Stimulated activated CD4-positive, alpha-beta T cell treated with anti-CD3 and anti-CD28 coated beads, Interleukin-1b, Interleukin-23, amount 100 ng/mL, for 48 hours (primary cell): ENCODE measurements around the gene TUBE1.

Experiments used
- DNase-seq: peaks from one replicate; pipeline ENCODE4 v3.0.0-alpha.2; 2020

The TUBE1 gene

DNA sequence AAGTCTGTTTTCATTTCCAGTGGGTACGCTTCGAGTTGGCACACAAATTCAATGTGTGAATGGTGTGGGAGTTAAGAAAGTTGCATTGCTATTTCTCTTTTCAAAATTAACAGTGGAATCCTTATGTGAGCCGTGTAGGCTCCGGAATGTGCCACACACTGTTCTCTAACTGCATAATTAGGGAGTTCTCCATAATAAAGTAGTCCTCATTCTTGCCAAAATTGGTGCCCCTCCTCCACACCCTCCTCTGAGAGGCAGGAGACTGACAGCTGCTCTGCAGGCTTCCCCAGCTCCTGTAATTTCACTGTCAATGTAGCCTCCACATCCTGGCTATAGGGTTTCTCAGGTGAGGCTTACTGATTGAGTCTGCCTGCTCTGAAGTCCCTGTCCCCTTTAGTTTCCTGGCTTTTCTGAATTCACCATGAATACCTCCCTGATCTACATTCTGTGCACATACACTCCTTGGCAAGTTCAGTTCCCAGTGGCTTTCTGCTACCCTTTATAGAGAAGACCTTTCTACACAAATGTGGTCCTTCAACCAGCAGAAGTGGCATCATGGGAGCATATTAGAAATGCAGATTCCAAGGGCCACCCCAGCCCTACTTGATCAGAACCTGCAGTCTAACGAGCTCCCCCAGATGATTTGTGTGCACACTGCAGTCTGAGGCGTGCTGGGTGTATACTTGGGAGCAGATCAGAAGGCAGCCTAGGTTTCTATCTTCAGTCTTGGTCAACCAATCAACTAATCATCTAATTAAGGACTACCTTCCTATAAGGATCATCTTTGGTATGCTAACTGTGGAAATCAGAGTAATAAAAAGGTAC lies 53.3 kb downstream of the TUBE1 start:
- DNase-seq = no peak

DNA sequence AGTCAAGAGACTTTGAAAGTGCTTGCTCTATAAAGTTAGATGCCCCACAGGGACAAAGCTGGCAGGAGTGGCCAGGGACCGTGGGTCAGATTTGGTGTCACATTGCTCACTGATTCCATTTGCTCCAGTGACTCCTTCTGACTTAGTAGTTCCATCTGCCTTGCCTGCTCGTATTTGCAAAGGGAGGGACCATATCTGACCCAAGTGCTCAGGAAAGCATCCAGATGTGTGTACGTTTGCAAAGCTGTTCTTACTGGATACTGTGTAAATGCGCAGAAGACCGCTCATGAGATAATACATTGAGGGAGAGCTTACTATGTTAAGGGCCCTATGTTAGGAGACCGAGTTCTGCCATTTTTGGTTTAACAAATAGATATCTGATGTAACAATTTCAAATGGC lies 54.6 kb downstream of the TUBE1 start:
- no peak for DNase-seq

DNA sequence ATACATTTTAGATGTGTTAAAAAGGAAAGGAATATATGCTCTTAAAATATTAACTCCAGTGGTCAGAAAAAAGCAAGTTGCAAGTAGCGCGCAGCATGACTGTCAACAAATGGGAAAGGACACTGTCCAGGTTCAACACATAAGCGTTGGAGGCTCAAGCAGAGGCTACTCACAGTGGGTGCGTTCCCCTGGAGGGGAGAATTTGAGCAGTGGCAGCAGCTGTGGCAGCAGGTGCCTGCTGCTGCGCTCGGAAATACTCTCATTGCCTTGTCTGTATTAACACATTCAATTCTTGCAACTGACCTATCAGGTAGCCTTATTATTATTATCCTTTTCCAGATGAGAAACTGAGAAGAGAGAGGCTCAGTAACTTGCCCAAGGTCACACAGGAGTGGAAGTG lies 55.3 kb downstream of the TUBE1 start:
- DNase-seq = no peak

DNA sequence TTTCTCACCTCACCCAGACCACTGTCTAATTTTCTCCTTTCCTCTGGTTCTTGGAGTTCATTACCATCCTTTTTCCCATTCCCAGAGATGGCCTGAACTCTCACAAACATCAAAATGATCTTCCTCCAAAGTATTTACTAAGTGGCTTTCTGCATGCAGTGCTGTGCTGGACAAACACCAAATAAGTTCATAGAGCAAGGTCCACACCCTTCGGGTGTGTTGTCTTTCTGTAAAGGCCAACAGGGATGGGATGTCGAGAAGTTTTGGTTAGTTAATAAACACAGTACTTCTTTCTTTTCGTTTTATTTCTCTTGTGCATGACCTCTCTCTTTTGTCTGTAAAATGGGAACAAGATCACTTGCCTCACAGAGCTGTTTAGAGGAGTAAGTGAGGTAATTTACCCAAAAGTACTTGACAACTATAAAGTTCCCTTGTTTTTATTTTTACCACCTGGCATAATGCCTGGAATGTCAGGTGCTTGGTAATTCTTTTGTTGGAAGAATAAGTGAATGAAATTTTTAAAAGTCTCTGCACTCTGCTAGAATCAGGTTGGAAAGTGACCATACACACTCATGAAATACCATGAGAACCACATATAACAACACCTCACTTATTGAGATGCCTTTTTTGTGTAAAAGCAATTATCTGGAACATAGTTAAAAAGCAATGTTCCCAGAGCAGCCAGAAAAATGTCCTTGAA lies 56.2 kb downstream of the TUBE1 start:
- DNase-seq = no peak

DNA sequence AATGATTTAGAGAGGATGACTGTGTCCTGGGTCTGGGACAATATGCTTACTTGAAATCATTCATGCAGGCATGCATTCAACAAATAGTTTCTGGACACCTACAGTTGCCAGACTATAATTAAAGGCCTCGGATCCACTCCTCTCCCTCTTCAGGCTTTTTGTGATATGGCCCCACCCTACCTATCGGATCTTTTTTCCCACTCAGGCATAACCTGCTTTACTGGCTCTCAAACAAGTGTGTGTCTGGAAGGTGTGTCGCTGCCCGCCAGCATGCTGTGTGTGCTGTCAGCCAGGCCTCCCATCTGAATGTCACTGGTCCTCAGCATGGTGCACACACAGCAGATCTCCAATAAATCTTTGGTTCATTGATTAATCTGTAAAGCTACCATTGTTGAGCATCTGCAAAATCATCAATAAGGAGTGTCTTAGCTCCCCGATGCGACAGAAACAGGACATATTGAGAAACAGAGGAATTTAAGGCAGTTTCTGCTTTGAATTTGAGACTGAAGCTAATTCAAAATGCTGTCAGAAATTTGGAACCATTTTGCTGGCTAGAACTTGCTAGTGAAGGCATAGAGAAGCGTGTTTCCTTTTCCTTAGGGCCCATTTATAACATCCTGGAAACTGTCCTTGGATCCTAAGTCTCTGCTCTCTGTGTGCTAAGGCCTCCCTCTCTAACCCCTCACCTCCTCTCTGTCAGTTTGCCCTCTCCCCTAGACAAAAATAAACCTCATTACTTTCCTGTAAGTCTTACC lies 56.9 kb downstream of the TUBE1 start:
- no peak for DNase-seq

DNA sequence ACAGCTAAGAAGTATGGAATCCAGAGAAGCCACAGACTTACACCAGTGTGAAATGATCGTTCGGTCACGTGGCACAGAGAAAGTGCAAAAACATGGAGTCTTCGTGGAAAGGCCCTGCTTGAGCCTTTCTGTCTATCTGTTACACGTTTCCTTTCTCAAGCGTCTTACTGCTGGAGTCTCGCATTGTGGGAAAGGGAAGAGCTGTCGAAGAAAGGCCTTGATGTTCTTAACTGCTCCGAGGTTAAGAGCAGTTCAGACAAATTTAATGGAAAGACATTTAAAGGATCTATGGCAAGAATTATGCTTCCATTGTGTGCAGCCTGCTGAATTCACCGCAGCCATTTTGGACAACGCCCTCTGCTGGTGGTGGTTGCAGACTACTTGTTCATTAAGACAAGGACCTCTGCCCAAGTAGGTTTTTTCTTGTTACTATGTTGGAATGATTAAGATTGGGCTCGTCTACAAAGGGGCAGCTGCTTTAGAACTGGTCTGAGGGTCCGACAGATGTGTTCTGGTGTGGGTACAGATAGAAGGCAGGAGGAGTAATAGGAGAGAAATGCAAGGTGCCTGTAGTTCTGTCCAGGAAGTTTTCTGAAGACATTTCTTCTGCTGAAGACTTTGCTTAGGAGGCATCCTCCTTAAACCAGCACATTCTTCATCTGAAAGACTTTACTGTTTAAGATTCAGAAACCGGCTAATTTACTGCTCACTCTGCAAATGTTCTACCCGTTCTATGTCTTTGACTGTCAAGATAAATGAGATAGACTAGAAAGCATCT lies 58.0 kb downstream of the TUBE1 start:
- peak; percentile 79 for DNase-seq

DNA sequence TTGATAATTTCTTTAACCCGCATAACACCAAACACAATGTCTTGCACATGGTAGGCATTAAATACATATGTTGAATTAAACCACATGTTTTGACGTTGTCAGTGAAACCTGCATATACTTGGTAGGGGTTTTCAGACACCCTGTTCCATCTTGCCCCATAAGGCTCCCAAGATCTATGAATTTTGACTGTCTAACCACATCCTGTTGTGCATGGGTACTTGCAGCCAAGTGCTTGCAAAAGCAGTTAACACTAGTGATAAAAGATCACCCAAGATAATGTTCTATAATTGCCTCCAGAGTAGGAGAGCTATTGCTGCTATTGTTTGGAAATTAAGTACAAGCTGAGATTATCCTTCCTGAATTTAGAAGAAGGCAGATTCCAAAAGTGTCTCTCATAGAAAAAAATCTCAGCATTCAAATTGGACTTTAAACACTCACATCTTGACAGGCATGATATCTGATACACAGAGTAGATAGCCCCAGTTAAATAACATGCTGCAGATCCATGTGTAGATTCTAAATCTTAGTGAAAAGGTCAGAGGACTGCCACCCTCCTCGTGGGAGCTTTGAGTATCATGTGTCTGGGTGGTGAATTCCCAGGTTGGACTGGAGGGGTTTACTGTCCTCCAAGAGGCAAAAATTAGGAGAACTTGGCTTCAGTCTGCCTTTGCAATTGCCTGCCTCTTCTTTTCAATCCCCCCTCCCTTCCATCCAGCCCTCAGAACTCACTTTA lies 59.2 kb downstream of the TUBE1 start:
- peak; percentile 50 for DNase-seq

DNA sequence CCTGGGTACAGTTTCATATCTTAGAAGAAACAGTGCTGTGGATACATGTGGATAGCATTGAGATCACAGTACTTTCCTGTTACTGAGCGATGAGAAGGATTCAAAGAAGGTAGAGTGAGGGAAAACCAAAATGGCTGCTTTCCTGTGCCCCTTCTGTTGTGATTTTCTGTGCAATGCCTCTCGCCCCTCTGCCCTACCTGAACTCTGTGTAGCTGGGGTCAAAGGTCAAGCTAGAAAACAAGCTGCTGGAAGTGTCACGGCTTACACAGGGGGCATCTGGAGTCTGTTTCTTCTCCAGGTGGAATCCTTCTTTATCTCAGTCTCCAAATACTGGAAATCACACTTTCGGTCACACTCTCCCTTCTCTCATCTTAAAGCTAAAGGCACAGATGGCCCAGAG lies 60.3 kb downstream of the TUBE1 start:
- no peak for DNase-seq

DNA sequence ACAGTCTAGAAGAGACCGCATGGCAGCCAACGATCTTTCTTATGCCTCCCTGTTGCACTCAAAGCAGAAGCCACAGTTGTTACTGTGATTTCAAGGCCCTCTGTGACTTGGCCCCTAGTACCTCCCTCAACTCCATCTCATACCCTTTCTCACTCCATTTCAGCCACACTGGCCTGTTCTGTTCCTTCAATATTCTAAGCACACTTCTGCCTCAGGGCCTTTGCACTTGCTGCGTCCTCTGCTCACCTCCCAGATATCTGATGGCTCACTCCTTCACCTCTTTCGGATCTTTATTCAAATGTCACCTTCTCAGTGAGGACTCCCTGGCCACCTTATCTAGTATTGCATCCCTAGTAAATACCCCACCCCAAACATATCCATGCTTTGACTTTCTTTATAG lies 62.8 kb downstream of the TUBE1 start:
- DNase-seq = no peak

DNA sequence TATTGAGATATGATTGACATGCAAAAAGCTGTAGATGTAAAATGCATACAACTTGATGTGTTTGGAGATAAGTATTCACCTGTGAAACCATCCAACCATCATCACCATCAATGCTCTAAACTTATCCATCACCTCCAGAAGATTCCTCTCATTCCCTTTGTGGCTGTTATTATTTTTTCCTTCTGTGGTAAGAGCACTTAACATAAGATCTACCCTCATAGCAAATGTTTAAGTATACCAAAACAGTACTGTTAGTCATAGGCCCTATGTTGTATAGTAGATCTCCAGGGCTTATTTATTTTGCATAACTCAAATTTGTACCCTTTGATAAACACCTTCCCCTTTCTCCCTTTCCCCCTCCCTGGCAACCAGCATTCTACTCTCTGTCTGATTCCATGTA lies 64.5 kb downstream of the TUBE1 start:
- DNase-seq = no peak

DNA sequence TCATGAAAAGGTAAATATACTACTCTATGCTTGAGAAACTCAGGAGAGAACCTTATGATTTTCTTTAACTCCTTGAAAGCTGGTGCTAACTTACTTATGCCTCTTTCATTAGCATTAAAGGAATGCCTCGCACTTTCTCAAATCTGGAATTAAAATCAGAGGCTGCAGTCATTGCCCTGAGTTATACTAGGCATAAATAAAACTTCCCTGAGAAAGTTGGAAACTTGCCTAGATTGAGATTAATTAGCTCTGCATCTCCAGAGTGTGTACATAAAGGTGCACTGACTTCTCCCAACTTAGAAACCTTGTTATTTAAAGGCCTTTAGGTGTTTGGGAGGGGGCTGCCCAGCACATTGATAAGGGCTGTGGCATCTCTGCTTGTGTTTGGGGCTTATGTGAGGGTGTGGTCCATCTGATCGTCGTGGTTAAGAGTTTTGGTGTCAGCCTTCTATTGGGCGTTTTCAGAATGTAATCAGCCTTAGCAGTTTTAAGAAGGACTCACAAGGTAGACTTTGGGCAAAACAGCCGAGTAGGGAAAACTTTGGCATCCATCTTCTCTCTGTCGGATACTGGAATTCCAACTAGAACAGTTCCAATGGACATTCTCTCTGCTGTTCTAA lies 65.5 kb downstream of the TUBE1 start:
- no peak for DNase-seq
